Suprapubic skin (tissue), 4 donors: Measurements from ENCODE around the gene PCYOX1L.

Source experiments
- CTCF ChIP-seq, 2 donors: fragments of 200-600 bp in 1 of 2; fragments of 450-650 bp in 1 of 2; sonication (generic) in 1 of 2; IDR thresholded peaks; one replicate each; pipeline ENCODE4 v1.5.1; 2016 to 2019; ENCODE audit warnings: antibody characterized with exemption in 2 of 2, mild to moderate bottlenecking in 1 of 2, moderate library complexity in 1 of 2
- EP300 ChIP-seq: sonication (generic); formaldehyde crosslinking; IDR thresholded peaks from one replicate; pipeline ENCODE4 v1.6.1; 2017; ENCODE audit warnings: antibody characterized with exemption
- POLR2A ChIP-seq, 2 donors: fragments of 450-650 bp; IDR thresholded peaks; one replicate each; pipeline ENCODE4 v1.6.1; 2017; ENCODE audit warnings: antibody characterized with exemption in 2 of 2, mild to moderate bottlenecking in 2 of 2, moderate library complexity in 2 of 2
- POLR2AphosphoS5 ChIP-seq, 3 donors: sonication (generic); formaldehyde crosslinking; IDR thresholded peaks; one replicate each; pipeline ENCODE4 v1.6.1; 2017; ENCODE audit warnings: antibody characterized with exemption in 3 of 3

GRCh38 chr5:149389552-149390495 is 32.0 kb downstream of the PCYOX1L start:
- TF ChIP-seq CTCF (IDR thresholded peaks at IDR 0.05) (no peak), POLR2A (IDR thresholded peaks at IDR 0.05) (no peak), EP300 (peak; percentile 20), POLR2AphosphoS5 (IDR thresholded peaks at IDR 0.05) (no peak)
